OCI-LY7 (cell line): Measurements from ENCODE around the gene DRG2. TPM values are rescaled to one million over a fixed set of nuclear protein-coding genes. Genes with fewer than 3 reads are reported as not detected.

Experiments
- BruUV-seq: library from RNA; stranded (reverse); fragments of 400-500 nt; replicated peaks from 2 replicates; lab custom pipeline; 2021; lab: Mats Ljungman, UMichigan
- CTCF ChIA-PET: fragments of 300-600 bp; sonication (Branson Sonifier 250); formaldehyde crosslinking; loops from one replicate; lab custom pipeline; 2022; ENCODE audit warnings: antibody characterized with exemption; ENCODE audit not compliant: unreplicated experiment; lab: Charles Lee
- POLR2A ChIA-PET: fragments of 300-600 bp; sonication (Branson Sonifier 250); formaldehyde crosslinking; loops from one replicate; lab custom pipeline; 2022; ENCODE audit warnings: antibody characterized with exemption; lab: Charles Lee
- DNase-seq: peaks from one replicate; pipeline ENCODE4 v3.0.0-alpha.2; 2015; ENCODE audit warnings: low spot score
- H2AFZ ChIP-seq: fragments of 200-600 bp; sonication (generic), shearing (Covaris generic); 2 replicates; pipeline ENCODE4 v1.6.1; 2014; ENCODE audit warnings: mild to moderate bottlenecking, antibody characterized with exemption, low read length, moderate library complexity
- H3K27ac ChIP-seq: fragments of 200-600 bp; sonication (generic); 2 replicates; pipeline ENCODE4 v1.5.1; 2014; ENCODE audit warnings: mixed run types, low read depth, mild to moderate bottlenecking, moderate library complexity, low read length, inconsistent platforms; ENCODE audit not compliant: poor library complexity, severe bottlenecking
- H3K36me3 ChIP-seq: fragments of 200-600 bp; sonication (generic); 2 replicates; pipeline ENCODE4 v1.6.1; 2014; ENCODE audit warnings: mild to moderate bottlenecking, antibody characterized with exemption, low read length, moderate library complexity, mixed read lengths; ENCODE audit not compliant: insufficient read depth
- H3K4me1 ChIP-seq: fragments of 200-600 bp; sonication (generic); 2 replicates; pipeline ENCODE4 v1.5.1; 2014; ENCODE audit warnings: mild to moderate bottlenecking, low read length; ENCODE audit not compliant: insufficient read depth, poor library complexity, severe bottlenecking
- H3K4me2 ChIP-seq: fragments of 200-600 bp; sonication (generic); 2 replicates; pipeline ENCODE4 v1.6.1; 2014; ENCODE audit warnings: mild to moderate bottlenecking, low read length
- H3K4me3 ChIP-seq: fragments of 200-600 bp; sonication (generic); 2 replicates; pipeline ENCODE4 v1.5.1; 2014; ENCODE audit warnings: mild to moderate bottlenecking, low read depth, low read length; ENCODE audit not compliant: poor library complexity, severe bottlenecking
- H3K79me2 ChIP-seq: fragments of 200-600 bp; sonication (generic); 2 replicates; pipeline ENCODE4 v1.6.1; 2016; ENCODE audit warnings: low read depth, mild to moderate bottlenecking, low read length, moderate library complexity, mixed read lengths; ENCODE audit not compliant: insufficient read depth
- H3K9me2 ChIP-seq: fragments of 200-600 bp; sonication (generic); 2 replicates; pipeline ENCODE4 v1.6.1; 2016; ENCODE audit warnings: mild to moderate bottlenecking, low read length, mixed read lengths; ENCODE audit not compliant: insufficient read depth
- H3K9me3 ChIP-seq: fragments of 200-600 bp; sonication (generic); 2 replicates; pipeline ENCODE4 v1.6.1; 2014; ENCODE audit warnings: mild to moderate bottlenecking, mixed run types, low read length, mixed read lengths
- H4K20me1 ChIP-seq: fragments of 200-600 bp; sonication (generic); 2 replicates; pipeline ENCODE4 v1.6.1; 2014; ENCODE audit warnings: mild to moderate bottlenecking, antibody characterized with exemption, low read length, moderate library complexity, mixed read lengths; ENCODE audit not compliant: insufficient read depth
- EZH2phosphoT487 ChIP-seq: fragments of 200-600 bp; sonication (generic); IDR thresholded peaks from 2 replicates; pipeline ENCODE4 v1.6.1; 2018; ENCODE audit warnings: low read depth, borderline replicate concordance, mild to moderate bottlenecking, mixed run types, antibody characterized with exemption, low read length, moderate library complexity, mixed read lengths
- intact Hi-C: fragments of 100-400 bp; cut with micrococcal nuclease; formaldehyde crosslinking; loops from one replicate; pipeline ENCODE4 v1.10.0; 2022; ENCODE audit not compliant: unreplicated experiment
- total RNA-seq, 2 experiments: library from RNA; depleted of rRNA in 1 of 2; stranded (reverse); fragments of >200 nt in 1 of 2; shearing (Covaris generic) in 1 of 2; gene quantifications; 2 replicates each; pipeline ENCODE4 v1.2.3, GENCODE V29; 2014 to 2022
- TF ChIP-seq, protein P1 (sequence below): fragments of 200-600 bp; sonication (generic); conservative IDR thresholded peaks from 2 replicates; pipeline ENCODE4 v1.5.1; 2014; ENCODE audit warnings: mild to moderate bottlenecking, antibody characterized with exemption, low read length, moderate library complexity, mixed read lengths

Gene DRG2
- total RNA-seq, 2 experiments from 2014 or later, result 60.4 to 62.6 TPM

DNA sequence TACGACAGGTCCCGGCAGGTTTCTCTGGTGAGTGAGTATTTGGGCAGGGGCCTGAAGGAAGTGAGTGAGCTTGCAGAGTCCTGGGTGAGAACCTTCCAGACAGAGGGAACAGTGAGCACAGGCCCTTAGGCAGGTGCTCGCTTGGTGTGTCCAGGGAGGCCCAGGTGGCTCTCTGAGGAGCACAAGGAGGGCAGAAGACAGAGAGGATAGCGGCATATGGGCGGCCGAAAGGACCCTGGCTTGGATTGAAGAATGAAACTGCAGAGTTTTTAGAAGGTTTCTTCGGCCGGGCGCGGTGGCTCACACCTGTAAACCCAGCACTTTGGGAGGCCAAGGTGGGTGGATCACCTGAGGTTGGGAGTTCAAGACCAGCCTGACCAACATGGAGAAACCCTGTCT is 6.7 kb downstream of the DRG2 start:
- TF ChIP-seq, protein P1, sequence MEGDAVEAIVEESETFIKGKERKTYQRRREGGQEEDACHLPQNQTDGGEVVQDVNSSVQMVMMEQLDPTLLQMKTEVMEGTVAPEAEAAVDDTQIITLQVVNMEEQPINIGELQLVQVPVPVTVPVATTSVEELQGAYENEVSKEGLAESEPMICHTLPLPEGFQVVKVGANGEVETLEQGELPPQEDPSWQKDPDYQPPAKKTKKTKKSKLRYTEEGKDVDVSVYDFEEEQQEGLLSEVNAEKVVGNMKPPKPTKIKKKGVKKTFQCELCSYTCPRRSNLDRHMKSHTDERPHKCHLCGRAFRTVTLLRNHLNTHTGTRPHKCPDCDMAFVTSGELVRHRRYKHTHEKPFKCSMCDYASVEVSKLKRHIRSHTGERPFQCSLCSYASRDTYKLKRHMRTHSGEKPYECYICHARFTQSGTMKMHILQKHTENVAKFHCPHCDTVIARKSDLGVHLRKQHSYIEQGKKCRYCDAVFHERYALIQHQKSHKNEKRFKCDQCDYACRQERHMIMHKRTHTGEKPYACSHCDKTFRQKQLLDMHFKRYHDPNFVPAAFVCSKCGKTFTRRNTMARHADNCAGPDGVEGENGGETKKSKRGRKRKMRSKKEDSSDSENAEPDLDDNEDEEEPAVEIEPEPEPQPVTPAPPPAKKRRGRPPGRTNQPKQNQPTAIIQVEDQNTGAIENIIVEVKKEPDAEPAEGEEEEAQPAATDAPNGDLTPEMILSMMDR, result no peak
- peaks cover 77% of the 10 kb centered on the region for H3K36me3 ChIP-seq
- POLR2A ChIA-PET, result no interaction called here

GRCh38 chr17:18099516-18099915 is 11.8 kb downstream of the DRG2 start:
- Histone ChIP-seq H3K4me2 (no peak overlapping the region), H3K4me3 (no peak overlapping the region), H3K4me1 (peaks cover 5% of the 10 kb centered on the region), H3K27ac (no peak overlapping the region), H4K20me1 (no peaks in the 10 kb centered on the region), H3K9me2 (no peaks in the 10 kb centered on the region), H3K9me3 (no peaks in the 10 kb centered on the region), H2AFZ (no peak overlapping the region), H3K36me3 (peaks cover 61% of the 10 kb centered on the region), H3K79me2 (no peaks in the 10 kb centered on the region)
- TF ChIP-seq, protein P1, result no peak
- TF ChIP-seq EZH2phosphoT487, result no peak
- intact Hi-C loops, result loop anchor here (10.0 kb wide), 1 partner anchor 55 kb away; no protein-coding TSS in a partner anchor
- no peak for DNase-seq
- CTCF ChIA-PET, result no interaction called here
- POLR2A ChIA-PET, result no interaction called here
- TSS peak; percentile 10 for BruUV-seq

More for the DNA sequence above, 6.7 kb downstream of the DRG2 start:
- H3K9me2 ChIP-seq, result no peaks in the 10 kb centered on the region
- no TSS peak for BruUV-seq
- intact Hi-C loops, result loop anchor here (10.0 kb wide), 1 partner anchor 60 kb away; no protein-coding TSS in a partner anchor
- H3K27ac ChIP-seq, result no peak overlapping the region
- H3K4me1 ChIP-seq, result no peaks in the 10 kb centered on the region
- H3K4me3 ChIP-seq, result no peak overlapping the region
- no peak overlapping the region for H3K4me2 ChIP-seq
- DNase-seq, result no peak
- CTCF ChIA-PET, result no interaction called here
- no peaks in the 10 kb centered on the region for H3K9me3 ChIP-seq
- H3K79me2 ChIP-seq, result peaks cover 6% of the 10 kb centered on the region
- H4K20me1 ChIP-seq, result no peaks in the 10 kb centered on the region
- H2AFZ ChIP-seq, result no peak overlapping the region

- H2AFZ ChIP-seq, result no peak overlapping the region
- H3K79me2 ChIP-seq, result no peaks in the 10 kb centered on the region
- no peak overlapping the region for H3K4me3 ChIP-seq
- ChIA-PET POLR2A (no interaction called here), CTCF (no interaction called here)
- no peak overlapping the region for H3K4me2 ChIP-seq
- no peaks in the 10 kb centered on the region for H4K20me1 ChIP-seq
- no TSS peak for BruUV-seq
- peaks cover 53% of the 10 kb centered on the region for H3K36me3 ChIP-seq
- H3K27ac ChIP-seq, result no peak overlapping the region
- intact Hi-C loops, result no loop called here
- DNase-seq, result no peak
- no peaks in the 10 kb centered on the region for H3K9me3 ChIP-seq
- no peak for TF ChIP-seq EZH2phosphoT487
- TF ChIP-seq, protein P1, result no peak
- H3K4me1 ChIP-seq, result peaks cover 5% of the 10 kb centered on the region
- H3K9me2 ChIP-seq, result no peaks in the 10 kb centered on the region
Measured at GRCh38 chr17:18100616-18101015, 12.9 kb downstream of the DRG2 start.
